Right cardiac atrium (tissue), 5 donors: Measurements from ENCODE around the gene RCBTB1. TPM values are rescaled to one million over a fixed set of nuclear protein-coding genes. Genes with fewer than 3 reads are reported as not detected.
"Not testable (repeated sequence)": the region's sequence is repeated elsewhere in the genome, so short reads cannot be mapped to it uniquely, and the experiment has no call there.

Experiments used
- ATAC-seq, 2 donors: fragments of 200-7000 bp; cut with Tn5 transposase; one replicate each; pipeline versions ENCODE4 v1.8.0 to v1.9.1; 2020; ENCODE audit warnings: moderate library complexity in 2 of 2, mild to moderate bottlenecking in 1 of 2
- DNase-seq, 3 donors: peaks; one replicate each; pipeline ENCODE4 v3.0.0-alpha.2; 2020
- H3K27ac ChIP-seq: one replicate; pipeline ENCODE4 v1.5.1; 2013; ENCODE audit warnings: mild to moderate bottlenecking, low read length, control low read depth, moderate library complexity
- H3K27me3 ChIP-seq: one replicate; pipeline ENCODE4 v1.6.1; 2013; ENCODE audit not compliant: control insufficient read depth, insufficient read depth
- H3K4me1 ChIP-seq: one replicate; pipeline ENCODE4 v1.6.1; 2013; ENCODE audit warnings: low read length; ENCODE audit not compliant: control insufficient read depth, insufficient read depth
- H3K4me3 ChIP-seq: one replicate; pipeline ENCODE4 v1.5.1; 2013; ENCODE audit warnings: low read length, control low read depth
- H3K9me3 ChIP-seq: one replicate; pipeline ENCODE4 v1.6.1; 2013; ENCODE audit warnings: low read length; ENCODE audit not compliant: control insufficient read depth
- WGBS: extraction: QIAGEN DNeasy Blood & Tissue Kit; methylation state at CpG from one replicate; pipeline ENCODE4 v1.1.7; 2013; 5-methylcytosine and 5-hydroxymethylcytosine counted together
- intact Hi-C, 4 donors: fragments of 100-400 bp; cut with DNase I; formaldehyde crosslinking; loops; one replicate each; pipeline versions ENCODE4 v1.11.0 to v1.14.0; 2022 to 2023
- polyA plus RNA-seq: library from polyadenylated mRNA; stranded (reverse); fragments of 200-250 nt; gene quantifications from one replicate; pipeline ENCODE4 v1.2.3, GENCODE V29; 2013
- total RNA-seq, 4 donors: library from RNA; stranded (reverse); fragmentation: NEBNext Ultra II Directional; extraction: Animal tissue kit (Norgen Biotek cat#: 25700); gene quantifications; one replicate each; pipeline ENCODE4 v1.2.1, GENCODE V29; 2021
- donor health status: healthy with polysubstance abuse.
- donor health status: DM: no; HTN: yes; CAD: no.
- donor health status: DM: no; HTN: no; CAD: no.
- donor health status: DM: no; HTN: yes; CAD: no; lungs with severe emphysema.
- donor health status: DM: yes; HTN: yes; CAD: no.

The RCBTB1 gene
- total and polyA plus RNA-seq, 5 donors: 10.8 to 20.3 (median 19.0) TPM

DNA sequence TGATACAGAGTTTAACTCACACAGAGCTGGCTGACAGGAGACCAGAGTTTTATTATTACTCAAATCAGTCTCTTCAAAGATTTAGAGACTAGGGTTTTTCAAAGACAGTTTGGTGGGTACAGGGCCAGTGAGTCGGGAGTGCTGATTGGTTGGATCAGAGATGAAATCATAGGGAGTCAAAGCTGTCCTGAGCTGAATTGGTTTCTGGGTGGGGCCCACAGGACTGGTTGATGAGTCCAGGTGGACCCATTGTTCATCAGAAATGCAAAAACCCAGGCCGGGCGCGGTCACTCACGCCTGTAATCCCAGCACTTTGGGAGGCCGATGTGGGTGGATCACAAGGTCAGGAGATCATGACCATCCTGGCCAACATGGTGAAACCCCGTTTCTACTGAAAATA lies 17.3 kb upstream of the RCBTB1 start:
- not testable (repeated sequence) for ATAC-seq, H3K27ac ChIP-seq, H3K4me1 ChIP-seq, H3K27me3 ChIP-seq, H3K4me3 ChIP-seq, H3K9me3 ChIP-seq, DNase-seq
- WGBS: 93% methylated on average over 7 of the region's 7 CpGs
- intact Hi-C loops: loop anchor here in 2 of 4 donors (10.0 kb wide), 2 partner anchors 58 to 158 kb away; partner anchors contain the start of genes CAB39L (in 1 of the 2) and SETDB2 (in 1 of the 2)

DNA sequence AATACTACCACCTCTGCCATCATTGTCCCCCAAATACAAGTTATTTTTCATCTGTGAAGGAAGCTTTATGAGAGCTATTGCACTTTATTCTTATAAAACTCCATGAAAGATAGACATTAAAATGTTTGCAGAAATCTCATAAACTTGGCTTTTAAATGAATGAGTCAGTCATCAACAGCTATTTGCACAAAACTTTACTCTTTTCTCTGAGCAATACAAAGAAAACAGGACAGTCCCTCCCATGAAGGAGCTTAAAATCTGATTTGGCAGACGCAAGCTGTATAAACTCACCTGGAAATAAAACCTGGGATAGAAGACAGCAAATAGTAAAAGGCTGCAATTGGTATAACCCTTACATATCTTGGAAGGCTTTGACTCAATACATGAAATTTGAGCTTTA lies 16.6 kb upstream of the RCBTB1 start:
- intact Hi-C loops: loop anchor here in 2 of 4 donors (10.0 kb wide), 2 partner anchors 57 to 157 kb away; partner anchors contain the start of genes CAB39L (in 1 of the 2) and SETDB2 (in 1 of the 2)
- DNase-seq (no peak), ATAC-seq (no peak)
- Histone ChIP-seq H3K4me3 (no peak overlapping the region), H3K27me3 (no peaks in the 10 kb centered on the region), H3K27ac (no peak overlapping the region), H3K9me3 (no peaks in the 10 kb centered on the region), H3K4me1 (no peaks in the 10 kb centered on the region)
- 87% methylated on average over 1 of the region's 1 CpG for WGBS

DNA sequence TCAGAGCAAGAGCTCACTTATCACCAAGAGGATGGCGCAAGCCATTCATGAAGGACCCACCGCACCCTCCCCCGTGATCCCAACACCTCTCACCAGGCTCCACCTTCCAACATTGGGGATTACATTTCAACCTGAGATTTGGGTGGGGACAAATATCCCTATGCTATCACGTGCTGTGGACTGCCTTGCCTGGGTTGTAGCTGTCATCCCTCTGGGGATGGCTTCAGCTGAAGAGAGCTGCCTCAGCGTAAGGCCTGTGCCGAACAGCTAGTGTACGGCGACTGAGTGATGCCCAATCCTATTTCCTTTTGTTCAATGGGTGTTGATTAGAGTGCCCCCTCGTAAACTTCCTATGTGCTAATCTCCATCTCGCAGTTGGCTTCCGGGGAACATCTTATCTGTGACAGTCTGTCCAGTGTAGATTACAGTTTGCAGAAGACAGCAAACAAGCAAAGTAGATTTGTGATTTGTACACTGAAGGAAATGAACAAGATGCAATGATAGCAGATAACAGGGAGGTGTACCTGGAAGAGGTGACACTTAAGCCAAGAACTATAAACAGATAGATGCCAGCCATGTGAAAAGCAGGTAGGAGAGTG lies 11.8 kb upstream of the RCBTB1 start:
- Histone ChIP-seq H3K4me3 (no peak overlapping the region), H3K4me1 (no peaks in the 10 kb centered on the region), H3K27ac (no peak overlapping the region), H3K9me3 (no peaks in the 10 kb centered on the region), H3K27me3 (no peaks in the 10 kb centered on the region)
- ATAC-seq (no peak), DNase-seq (no peak)
- intact Hi-C loops: no loop called here
- 65% methylated on average over 11 of the region's 11 CpGs for WGBS

DNA sequence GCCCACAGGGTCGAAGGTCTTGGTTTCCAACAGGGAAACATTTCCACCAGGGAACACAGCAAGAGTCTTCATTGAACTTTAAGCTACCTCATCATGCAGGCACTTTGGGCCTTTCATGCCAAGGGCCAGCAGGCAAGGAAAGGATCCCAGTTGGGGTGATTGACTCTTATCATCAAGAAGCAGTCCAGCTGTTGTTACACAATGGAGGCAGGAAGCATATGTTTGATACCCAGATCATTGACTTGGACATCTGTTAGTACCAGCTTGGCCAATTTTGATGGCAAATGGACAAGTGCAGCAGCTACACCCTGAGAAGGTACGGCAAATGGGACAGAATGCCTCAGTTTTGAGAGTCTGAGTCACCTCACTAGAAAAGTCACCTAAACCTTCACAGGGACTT lies 10.9 kb upstream of the RCBTB1 start:
- no peak overlapping the region for H3K4me3 ChIP-seq
- no peaks in the 10 kb centered on the region for H3K27me3 ChIP-seq
- ATAC-seq (no peak), DNase-seq (no peak)
- H3K9me3 ChIP-seq: no peaks in the 10 kb centered on the region
- intact Hi-C loops: no loop called here
- H3K4me1 ChIP-seq: no peaks in the 10 kb centered on the region
- H3K27ac ChIP-seq: no peak overlapping the region
- 84% methylated on average over 2 of the region's 2 CpGs for whole genome bisulfite sequencing

DNA sequence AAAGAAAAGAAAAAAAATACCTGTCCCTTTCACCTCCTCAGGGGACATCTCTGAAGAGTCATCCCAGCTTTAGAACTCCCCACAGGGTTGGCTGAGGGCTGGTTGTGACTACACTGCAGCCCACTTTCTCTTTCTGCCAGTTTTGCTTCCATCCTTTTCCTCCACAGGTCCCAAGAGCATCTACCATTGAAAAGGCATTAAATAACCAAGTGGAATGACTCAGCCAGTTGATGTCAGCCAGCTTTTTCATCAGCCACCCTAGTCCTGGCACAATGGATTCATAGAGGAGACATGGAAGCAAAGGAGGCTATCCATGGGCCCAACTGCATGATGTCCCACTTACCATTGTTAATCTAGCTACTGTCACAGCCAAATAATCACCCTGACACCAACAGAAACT lies 9.2 kb upstream of the RCBTB1 start:
- H3K9me3 ChIP-seq: no peaks in the 10 kb centered on the region
- ATAC-seq: no peak
- intact Hi-C loops: no loop called here

DNA sequence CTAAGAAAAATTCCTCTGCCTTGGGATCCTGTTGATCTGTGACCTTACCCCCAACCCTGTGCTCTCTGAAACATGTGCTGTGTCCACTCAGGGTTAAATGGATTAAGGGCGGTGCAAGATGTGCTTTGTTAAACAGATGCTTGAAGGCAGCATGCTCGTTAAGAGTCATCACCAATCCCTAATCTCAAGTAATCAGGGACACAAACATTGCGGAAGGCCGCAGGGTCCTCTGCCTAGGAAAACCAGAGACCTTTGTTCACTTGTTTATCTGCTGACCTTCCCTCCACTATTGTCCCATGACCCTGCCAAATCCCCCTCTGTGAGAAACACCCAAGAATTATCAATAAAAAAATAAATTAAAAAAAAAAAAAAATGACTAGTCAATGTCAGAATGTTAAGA lies 8.5 kb upstream of the RCBTB1 start:
- H3K27me3 ChIP-seq, H3K9me3 ChIP-seq, H3K4me3 ChIP-seq, DNase-seq, H3K4me1 ChIP-seq, ATAC-seq, H3K27ac ChIP-seq, intact Hi-C loops: not testable (repeated sequence)
- 76% methylated on average over 3 of the region's 4 CpGs for WGBS

More for the DNA sequence above, 9.2 kb upstream of the RCBTB1 start:
- H3K4me1 ChIP-seq: no peaks in the 10 kb centered on the region
- DNase-seq: no peak
- no peak overlapping the region for H3K4me3 ChIP-seq
- H3K27ac ChIP-seq: no peak overlapping the region
- H3K27me3 ChIP-seq: no peaks in the 10 kb centered on the region

DNA sequence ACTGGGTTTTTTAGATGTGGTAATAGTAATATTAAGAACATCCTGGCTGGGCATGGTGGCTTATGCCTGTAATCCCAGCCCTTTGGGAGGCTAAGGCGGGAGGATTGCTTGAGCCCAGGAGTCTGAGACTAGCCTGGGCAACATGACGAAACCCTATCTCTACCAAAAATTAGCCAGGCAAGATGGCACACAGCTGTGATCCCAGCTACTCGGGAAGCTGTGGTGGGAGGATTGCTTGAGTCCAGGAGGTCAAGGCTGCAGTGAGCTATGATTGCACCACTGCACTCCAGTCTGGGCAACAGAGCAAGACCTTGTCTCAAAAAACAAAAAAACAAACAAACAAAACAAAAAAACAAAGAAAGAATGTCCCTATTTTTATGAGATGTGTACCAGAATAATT lies 5.4 kb upstream of the RCBTB1 start:
- H3K9me3 ChIP-seq, DNase-seq, intact Hi-C loops, H3K27me3 ChIP-seq, H3K4me3 ChIP-seq, H3K4me1 ChIP-seq, H3K27ac ChIP-seq, ATAC-seq: not testable (repeated sequence)
- 75% methylated on average over 3 of the region's 3 CpGs for WGBS

DNA sequence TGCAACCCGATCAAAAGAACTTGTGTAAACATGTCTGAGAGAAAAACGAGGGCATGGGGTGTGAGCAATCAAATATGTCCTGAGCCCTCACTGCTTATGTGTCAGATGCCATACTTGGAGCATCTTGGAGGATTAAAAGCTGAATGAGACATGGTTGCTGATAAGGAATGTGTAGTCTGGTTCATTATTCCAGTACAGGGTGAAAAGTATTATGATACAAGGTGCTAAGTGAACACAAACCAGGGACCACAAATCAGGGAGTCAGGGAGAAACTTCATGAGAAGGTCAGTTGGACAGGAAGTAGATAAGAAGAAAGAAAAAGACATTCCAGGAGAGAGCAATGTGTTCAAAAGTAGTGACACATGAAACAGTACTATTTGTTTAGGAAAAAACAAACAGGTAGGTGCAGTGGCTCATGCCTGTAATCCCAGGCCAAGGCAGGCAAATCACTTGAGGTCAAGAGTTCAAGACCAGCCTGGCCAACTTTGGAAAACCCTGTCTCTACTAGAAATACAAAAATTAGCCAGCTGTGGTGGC lies 2.0 kb upstream of the RCBTB1 start:
- whole genome bisulfite sequencing: 53% methylated on average over 2 of the region's 2 CpGs
- intact Hi-C loops: loop anchor here in 1 of 4 donors (10.0 kb wide), 1 partner anchor 133 kb away; no protein-coding TSS in a partner anchor

DNA sequence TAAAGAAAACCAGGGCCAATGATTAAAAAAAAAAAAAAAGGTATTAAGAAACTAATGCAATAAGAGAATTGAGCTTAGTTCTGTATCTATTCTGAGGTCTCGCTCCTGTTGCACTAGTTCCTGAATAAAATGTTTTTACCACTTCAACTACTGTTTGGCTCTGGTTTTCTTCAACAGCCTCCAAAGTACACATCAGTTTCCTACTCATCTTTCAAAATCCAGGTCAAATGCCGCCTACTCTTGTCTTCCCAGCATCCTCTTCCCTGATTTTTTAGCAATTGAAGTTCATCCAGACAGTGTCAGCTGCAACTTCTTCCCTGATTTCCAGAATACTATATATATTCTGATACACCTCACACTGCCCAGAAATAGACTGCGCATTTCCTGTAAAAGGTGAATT lies 1.4 kb upstream of the RCBTB1 start:
- intact Hi-C loops: loop anchor here in 1 of 4 donors (10.0 kb wide), 1 partner anchor 132 kb away; no protein-coding TSS in a partner anchor
- no peak for DNase-seq
- 82% methylated on average over 3 of the region's 3 CpGs for WGBS

More for the DNA sequence above, 2.0 kb upstream of the RCBTB1 start:
- no peak for DNase-seq
- Histone ChIP-seq H3K4me1 (no peaks in the 10 kb centered on the region), H3K9me3 (no peaks in the 10 kb centered on the region), H3K4me3 (no peak overlapping the region), H3K27me3 (no peaks in the 10 kb centered on the region), H3K27ac (no peak overlapping the region)
- no peak for ATAC-seq

DNA sequence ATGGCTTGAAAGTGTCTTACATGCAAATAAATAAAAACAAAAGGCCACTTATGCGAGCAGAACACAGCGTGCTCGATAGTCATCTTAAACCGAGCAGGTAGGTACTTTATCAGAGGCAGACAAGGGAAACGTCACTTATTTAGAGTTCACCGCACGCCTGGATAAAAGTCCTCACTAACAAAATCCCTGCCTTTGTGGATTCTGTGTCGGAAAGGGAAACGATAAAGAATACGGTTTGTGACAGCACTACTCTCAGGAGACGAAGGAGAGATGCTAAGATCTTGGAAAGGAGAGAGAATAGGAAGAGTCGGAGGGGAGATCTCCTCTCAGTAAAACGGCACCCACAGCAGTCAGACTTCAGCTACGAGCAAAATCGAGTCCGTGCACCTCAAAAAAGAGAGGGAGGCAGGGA lies 581 bp downstream of the RCBTB1 start:
- under 1% methylated on average over 16 of the region's 16 CpGs for WGBS
- ATAC-seq (no peak), DNase-seq (no peak)
- peak overlapping the region; percentile 61 for H3K27ac ChIP-seq
- intact Hi-C loops: loop anchor here in 1 of 4 donors (10.0 kb wide), 1 partner anchor 130 kb away; no protein-coding TSS in a partner anchor
- H3K9me3 ChIP-seq: no peaks in the 10 kb centered on the region
- H3K4me1 ChIP-seq: no peaks in the 10 kb centered on the region
- no peaks in the 10 kb centered on the region for H3K27me3 ChIP-seq
- H3K4me3 ChIP-seq: peak overlapping the region; percentile 86

More for the DNA sequence above, 1.4 kb upstream of the RCBTB1 start:
- Histone ChIP-seq H3K4me1 (no peaks in the 10 kb centered on the region), H3K4me3 (no peak overlapping the region), H3K27ac (no peak overlapping the region), H3K9me3 (no peaks in the 10 kb centered on the region), H3K27me3 (no peaks in the 10 kb centered on the region)
- ATAC-seq: no peak

DNA sequence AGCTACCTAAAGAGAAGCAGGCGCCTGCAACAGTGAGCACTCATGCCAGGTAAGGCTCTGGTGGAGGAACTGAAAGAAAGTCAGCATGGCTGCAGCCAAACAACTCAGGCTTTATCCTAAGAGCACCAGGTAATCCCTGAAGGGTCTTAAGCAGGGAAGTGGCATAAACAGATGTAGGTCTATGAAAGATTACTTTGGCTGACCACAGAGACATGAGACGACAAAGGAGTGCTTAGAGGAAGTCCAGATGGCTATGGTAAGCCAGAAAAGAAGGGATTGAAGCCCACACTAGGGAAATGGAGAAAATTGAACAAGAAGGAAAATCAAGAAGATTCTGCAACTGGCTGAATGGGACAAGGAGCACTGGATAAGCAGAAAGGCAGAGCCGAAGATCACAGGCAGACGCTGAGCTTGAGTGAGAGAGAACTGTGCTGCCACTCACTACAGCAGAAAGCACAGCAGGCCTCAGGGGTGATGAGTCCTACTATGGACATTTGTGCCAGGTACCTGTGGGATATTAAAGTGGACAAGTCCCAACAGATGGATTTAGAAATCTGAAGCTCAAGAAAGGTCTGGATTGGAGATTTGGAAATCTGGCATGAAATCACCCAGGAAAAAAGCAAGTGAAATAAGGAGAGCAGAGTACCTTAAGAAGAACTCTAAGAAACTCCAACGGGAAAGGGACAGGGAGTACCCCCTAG lies 4.2 kb downstream of the RCBTB1 start:
- intact Hi-C loops: loop anchor here in 1 of 4 donors (10.0 kb wide), 1 partner anchor 126 kb away; no protein-coding TSS in a partner anchor
- ATAC-seq (no peak), DNase-seq (no peak)
- H3K27ac ChIP-seq: no peak overlapping the region
- H3K4me3 ChIP-seq: no peak overlapping the region
- H3K27me3 ChIP-seq: no peaks in the 10 kb centered on the region
- no peaks in the 10 kb centered on the region for H3K4me1 ChIP-seq
- 90% methylated on average over 5 of the region's 5 CpGs for WGBS
- H3K9me3 ChIP-seq: no peaks in the 10 kb centered on the region
